ENCODE data around the gene ZNF346. TPM values are rescaled to one million over a fixed set of nuclear protein-coding genes. Genes with fewer than 3 reads are reported as not detected.

Gene ZNF346
- total and polyA plus RNA-seq, 2 of the 13 experiments (the other 11 are each of a cell fraction or from before 2014, with no cell fraction given) = 8.6 to 19.4 TPM

DNA sequence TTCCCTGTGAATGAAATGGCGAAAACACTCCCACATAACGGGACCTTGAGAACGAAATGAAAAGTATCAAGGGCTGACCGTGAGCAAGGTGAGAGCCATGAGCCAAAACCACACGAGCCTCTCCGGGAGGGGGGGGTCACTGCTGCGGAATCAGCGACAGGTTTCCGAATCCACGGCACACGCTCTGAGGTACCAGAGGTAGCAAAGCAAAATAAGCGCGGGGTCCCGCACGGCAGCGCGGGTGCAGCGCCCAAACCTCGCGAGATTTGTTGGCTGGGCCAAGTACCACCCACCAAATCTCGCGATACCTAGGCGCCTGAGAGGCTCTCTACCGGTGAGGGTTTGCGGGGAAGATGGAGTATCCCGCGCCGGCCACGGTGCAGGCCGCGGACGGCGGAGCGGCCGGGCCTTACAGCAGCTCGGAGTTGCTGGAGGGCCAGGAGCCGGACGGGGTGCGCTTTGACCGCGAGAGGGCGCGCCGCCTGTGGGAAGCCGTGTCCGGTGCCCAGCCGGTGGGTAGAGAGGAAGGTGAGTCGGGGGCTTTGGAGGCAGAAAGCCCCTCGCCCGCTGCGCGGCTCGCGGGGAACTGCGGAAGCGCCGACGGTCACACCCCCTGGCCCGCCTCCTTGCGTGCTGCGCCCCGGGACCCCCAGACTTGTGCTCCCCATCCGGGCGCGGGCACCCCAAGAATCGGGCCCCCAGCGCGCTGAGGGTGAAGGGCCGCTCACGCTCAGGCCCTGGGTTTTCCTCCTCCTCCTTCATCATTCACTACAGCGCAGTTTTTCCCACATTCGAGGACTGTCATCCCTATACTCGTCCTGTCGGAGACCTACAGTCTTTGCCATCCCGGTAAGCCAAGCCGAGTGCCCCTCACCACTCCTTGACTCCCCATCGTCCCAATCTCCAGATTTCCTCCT lies at the start of gene ZNF346 (continued):
- TF ChIP-seq TIGD3 (CRISPR knock-in tag; IDR thresholded peaks at IDR 0.05; ENCODE audit: borderline replicate concordance) = no peak
- TF ChIP-seq ZNF17 (CRISPR knock-in tag; IDR thresholded peaks at IDR 0.05) = no peak
- TF ChIP-seq ATF2 (CRISPR knock-in tag; IDR thresholded peaks at IDR 0.05) = no peak; the same call in 1 of the 2 replicates
- TF ChIP-seq ZMYM2 (CRISPR knock-in tag; IDR thresholded peaks at IDR 0.05) = no peak
- TF ChIP-seq, protein P1, sequence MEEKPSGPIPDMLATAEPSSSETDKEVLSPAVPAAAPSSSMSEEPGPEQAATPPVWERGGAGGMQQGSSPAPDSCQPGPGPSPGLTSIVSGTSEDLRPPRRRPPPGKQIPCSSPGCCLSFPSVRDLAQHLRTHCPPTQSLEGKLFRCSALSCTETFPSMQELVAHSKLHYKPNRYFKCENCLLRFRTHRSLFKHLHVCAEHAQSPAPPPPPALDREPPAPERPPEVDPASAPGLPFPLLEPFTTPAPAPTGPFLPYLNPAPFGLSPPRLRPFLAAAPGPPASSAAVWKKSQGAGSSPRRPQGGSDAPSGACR (CRISPR knock-in tag; IDR thresholded peaks at IDR 0.05) = 0 out of 2 replicates have a peak, but pooled peaks have one; percentile 29
- TF ChIP-seq ZNF564 (CRISPR knock-in tag; IDR thresholded peaks at IDR 0.05) = no peak
- TF ChIP-seq, protein P2, sequence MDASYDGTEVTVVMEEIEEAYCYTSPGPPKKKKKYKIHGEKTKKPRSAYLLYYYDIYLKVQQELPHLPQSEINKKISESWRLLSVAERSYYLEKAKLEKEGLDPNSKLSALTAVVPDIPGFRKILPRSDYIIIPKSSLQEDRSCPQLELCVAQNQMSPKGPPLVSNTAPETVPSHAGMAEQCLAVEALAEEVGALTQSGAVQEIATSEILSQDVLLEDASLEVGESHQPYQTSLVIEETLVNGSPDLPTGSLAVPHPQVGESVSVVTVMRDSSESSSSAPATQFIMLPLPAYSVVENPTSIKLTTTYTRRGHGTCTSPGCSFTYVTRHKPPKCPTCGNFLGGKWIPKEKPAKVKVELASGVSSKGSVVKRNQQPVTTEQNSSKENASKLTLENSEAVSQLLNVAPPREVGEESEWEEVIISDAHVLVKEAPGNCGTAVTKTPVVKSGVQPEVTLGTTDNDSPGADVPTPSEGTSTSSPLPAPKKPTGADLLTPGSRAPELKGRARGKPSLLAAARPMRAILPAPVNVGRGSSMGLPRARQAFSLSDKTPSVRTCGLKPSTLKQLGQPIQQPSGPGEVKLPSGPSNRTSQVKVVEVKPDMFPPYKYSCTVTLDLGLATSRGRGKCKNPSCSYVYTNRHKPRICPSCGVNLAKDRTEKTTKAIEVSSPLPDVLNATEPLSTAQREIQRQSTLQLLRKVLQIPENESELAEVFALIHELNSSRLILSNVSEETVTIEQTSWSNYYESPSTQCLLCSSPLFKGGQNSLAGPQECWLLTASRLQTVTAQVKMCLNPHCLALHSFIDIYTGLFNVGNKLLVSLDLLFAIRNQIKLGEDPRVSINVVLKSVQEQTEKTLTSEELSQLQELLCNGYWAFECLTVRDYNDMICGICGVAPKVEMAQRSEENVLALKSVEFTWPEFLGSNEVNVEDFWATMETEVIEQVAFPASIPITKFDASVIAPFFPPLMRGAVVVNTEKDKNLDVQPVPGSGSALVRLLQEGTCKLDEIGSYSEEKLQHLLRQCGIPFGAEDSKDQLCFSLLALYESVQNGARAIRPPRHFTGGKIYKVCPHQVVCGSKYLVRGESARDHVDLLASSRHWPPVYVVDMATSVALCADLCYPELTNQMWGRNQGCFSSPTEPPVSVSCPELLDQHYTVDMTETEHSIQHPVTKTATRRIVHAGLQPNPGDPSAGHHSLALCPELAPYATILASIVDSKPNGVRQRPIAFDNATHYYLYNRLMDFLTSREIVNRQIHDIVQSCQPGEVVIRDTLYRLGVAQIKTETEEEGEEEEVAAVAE (CRISPR knock-in tag; IDR thresholded peaks at IDR 0.05; ENCODE audit: borderline replicate concordance) = no peak
- peak; percentile 84 for TF ChIP-seq SPEN (CRISPR knock-in tag; IDR thresholded peaks at IDR 0.05; ENCODE audit: low read depth)
- no peak for TF ChIP-seq CENPX (CRISPR knock-in tag; IDR thresholded peaks at IDR 0.05)
- no peak for TF ChIP-seq SMAD1 (CRISPR knock-in tag; IDR thresholded peaks at IDR 0.05; ENCODE audit: borderline replicate concordance, low read depth)
- TF ChIP-seq ZBTB7A (CRISPR knock-in tag; IDR thresholded peaks at IDR 0.05) = peak; percentile 83; the same call in 1 of the 2 replicates
- TF ChIP-seq, protein P3, sequence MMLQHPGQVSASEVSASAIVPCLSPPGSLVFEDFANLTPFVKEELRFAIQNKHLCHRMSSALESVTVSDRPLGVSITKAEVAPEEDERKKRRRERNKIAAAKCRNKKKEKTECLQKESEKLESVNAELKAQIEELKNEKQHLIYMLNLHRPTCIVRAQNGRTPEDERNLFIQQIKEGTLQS (CRISPR knock-in tag; IDR thresholded peaks at IDR 0.05) = 0 out of 2 replicates have a peak, but pooled peaks have one; percentile 13
- TF ChIP-seq, protein P4, sequence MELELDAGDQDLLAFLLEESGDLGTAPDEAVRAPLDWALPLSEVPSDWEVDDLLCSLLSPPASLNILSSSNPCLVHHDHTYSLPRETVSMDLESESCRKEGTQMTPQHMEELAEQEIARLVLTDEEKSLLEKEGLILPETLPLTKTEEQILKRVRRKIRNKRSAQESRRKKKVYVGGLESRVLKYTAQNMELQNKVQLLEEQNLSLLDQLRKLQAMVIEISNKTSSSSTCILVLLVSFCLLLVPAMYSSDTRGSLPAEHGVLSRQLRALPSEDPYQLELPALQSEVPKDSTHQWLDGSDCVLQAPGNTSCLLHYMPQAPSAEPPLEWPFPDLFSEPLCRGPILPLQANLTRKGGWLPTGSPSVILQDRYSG (CRISPR knock-in tag; IDR thresholded peaks at IDR 0.05) = 0 out of 2 replicates have a peak, but pooled peaks have one; percentile 62
- TF ChIP-seq ZFP91 (CRISPR knock-in tag; IDR thresholded peaks at IDR 0.05; ENCODE audit: borderline replicate concordance) = peak; percentile 77; the same call in 1 of the 2 replicates
- no peak for TF ChIP-seq NFIC (IDR thresholded peaks at IDR 0.05; ENCODE audit: low read length)
- peak; percentile 66 for TF ChIP-seq HOXA3 (CRISPR knock-in tag; IDR thresholded peaks at IDR 0.05)
